ENCODE results near the gene DROSHA.
A peak's percentile ranks its signal among the peaks of the same experiment; 100 is the strongest.
"Not testable (repeated sequence)": the region's sequence is repeated elsewhere in the genome, so short reads cannot be mapped to it uniquely, and the experiment has no call there.

DROSHA gene

GRCh38 chr5:31531888-31532547 is at the start of gene DROSHA, which contains the start of gene C5orf22:
Gene DROSHA (minus strand): TSS chr5:31532093. CDS start chr5:31529059, 3,034 bp downstream.
Gene C5orf22 (plus strand): TSS chr5:31532301. CDS start chr5:31532393, 92 bp downstream.
- peak; percentile 98 for DNase-seq

GRCh38 chr5:31579558-31579957 is 47.7 kb upstream of the DROSHA start:
- DNase-seq: no peak

- no peak for DNase-seq
These were observed 45.5 kb upstream of the DROSHA start for GRCh38 chr5:31577438-31577837.

GRCh38 chr5:31574772-31575171 is 42.9 kb upstream of the DROSHA start:
- DNase-seq: no peak

- DNase-seq: no peak
These were observed 41.7 kb upstream of the DROSHA start for GRCh38 chr5:31573494-31574142.

- no peak for DNase-seq
These were observed 37.2 kb upstream of the DROSHA start for GRCh38 chr5:31569068-31569467.

- DNase-seq: no peak
These were observed 36.5 kb upstream of the DROSHA start for GRCh38 chr5:31568302-31568835.

- not testable (repeated sequence) for DNase-seq
These were observed 34.5 kb upstream of the DROSHA start for GRCh38 chr5:31566362-31566761.

- DNase-seq: no peak
These were observed 31.3 kb upstream of the DROSHA start for GRCh38 chr5:31563216-31563615.

GRCh38 chr5:31561946-31562345 is 30.1 kb upstream of the DROSHA start:
- no peak for DNase-seq

- no peak for DNase-seq
These were observed 28.0 kb upstream of the DROSHA start for GRCh38 chr5:31559942-31560341.

- DNase-seq: no peak
These were observed 24.6 kb upstream of the DROSHA start for GRCh38 chr5:31556461-31556860.

- DNase-seq: no peak
These were observed 22.7 kb upstream of the DROSHA start for GRCh38 chr5:31554552-31554951.

GRCh38 chr5:31553863-31554262 is 22.0 kb upstream of the DROSHA start:
- no peak for DNase-seq

- no peak for DNase-seq
These were observed 20.0 kb upstream of the DROSHA start for GRCh38 chr5:31551878-31552277.

GRCh38 chr5:31549114-31549513 is 17.2 kb upstream of the DROSHA start:
- DNase-seq: not testable (repeated sequence)

GRCh38 chr5:31537851-31538250 is 6.0 kb upstream of the DROSHA start:
- no peak for DNase-seq

- no peak for DNase-seq
These were observed 5.5 kb upstream of the DROSHA start for GRCh38 chr5:31537349-31537748.

GRCh38 chr5:31536873-31537272 is 5.0 kb upstream of the DROSHA start:
- no peak for DNase-seq

GRCh38 chr5:31534527-31535046 is 2.7 kb upstream of the DROSHA start:
- no peak for DNase-seq

GRCh38 chr5:31531543-31531887 is 378 bp downstream of the DROSHA start:
- no peak for DNase-seq

GRCh38 chr5:31530541-31531265 is 1.2 kb downstream of the DROSHA start:
- DNase-seq: no peak

GRCh38 chr5:31523041-31523440 is 8.9 kb downstream of the DROSHA start:
- no peak for DNase-seq

GRCh38 chr5:31516802-31517201 is 15.1 kb downstream of the DROSHA start:
- no peak for DNase-seq
